Immature natural killer cell (primary cell): ENCODE data around the gene EPHA2. TPM values are rescaled to one million over a fixed set of nuclear protein-coding genes. Genes with fewer than 3 reads are reported as not detected.
"Not testable (repeated sequence)": the region's sequence is repeated elsewhere in the genome, so short reads cannot be mapped to it uniquely, and the experiment has no call there.

ENCODE experiments used
- DNase-seq, 3 donors: peaks; one replicate each; pipeline ENCODE4 v3.0.0; 2022; ENCODE audit warnings: mixed read lengths in 1 of 3
- H3K27ac Mint-ChIP-seq, 6 donors: one replicate each; pipeline ENCODE4 v1.8.0; 2020; ENCODE audit warnings: mixed read lengths in 6 of 6, mild to moderate bottlenecking in 5 of 6, inconsistent platforms in 4 of 6, moderate library complexity in 3 of 6
- H3K27me3 Mint-ChIP-seq, 3 donors: one replicate each; pipeline ENCODE4 v1.8.0; 2020 to 2021; ENCODE audit warnings: low read depth in 3 of 3, mild to moderate bottlenecking in 3 of 3, mixed read lengths in 3 of 3, moderate library complexity in 3 of 3, inconsistent platforms in 1 of 3
- H3K36me3 Mint-ChIP-seq, 3 donors: one replicate each; pipeline ENCODE4 v1.8.0; 2020; ENCODE audit warnings: mixed read lengths in 3 of 3, inconsistent platforms in 2 of 3, mild to moderate bottlenecking in 2 of 3
- H3K4me1 Mint-ChIP-seq, 2 donors: one replicate each; pipeline ENCODE4 v1.8.0; 2020; ENCODE audit warnings: inconsistent platforms in 2 of 2, mild to moderate bottlenecking in 2 of 2, mixed read lengths in 2 of 2, moderate library complexity in 1 of 2
- H3K4me3 Mint-ChIP-seq, 5 donors: one replicate each; pipeline ENCODE4 v1.8.0; 2020; ENCODE audit warnings: mild to moderate bottlenecking in 5 of 5, mixed read lengths in 5 of 5, inconsistent platforms in 3 of 5, moderate library complexity in 3 of 5
- H3K9me3 Mint-ChIP-seq, 6 donors: one replicate each; pipeline ENCODE4 v1.8.0; 2020; ENCODE audit warnings: mild to moderate bottlenecking in 6 of 6, mixed read lengths in 6 of 6, inconsistent platforms in 4 of 6, moderate library complexity in 3 of 6
- polyA plus RNA-seq, 3 donors: library from polyadenylated mRNA; unstranded; fragments of 300-500 nt; fragmentation: Illumina TruSeq; gene quantifications; one replicate each; pipeline ENCODE4 v1.2.3, GENCODE V29; 2021

The EPHA2 gene
- not detected for polyA plus RNA-seq

DNA sequence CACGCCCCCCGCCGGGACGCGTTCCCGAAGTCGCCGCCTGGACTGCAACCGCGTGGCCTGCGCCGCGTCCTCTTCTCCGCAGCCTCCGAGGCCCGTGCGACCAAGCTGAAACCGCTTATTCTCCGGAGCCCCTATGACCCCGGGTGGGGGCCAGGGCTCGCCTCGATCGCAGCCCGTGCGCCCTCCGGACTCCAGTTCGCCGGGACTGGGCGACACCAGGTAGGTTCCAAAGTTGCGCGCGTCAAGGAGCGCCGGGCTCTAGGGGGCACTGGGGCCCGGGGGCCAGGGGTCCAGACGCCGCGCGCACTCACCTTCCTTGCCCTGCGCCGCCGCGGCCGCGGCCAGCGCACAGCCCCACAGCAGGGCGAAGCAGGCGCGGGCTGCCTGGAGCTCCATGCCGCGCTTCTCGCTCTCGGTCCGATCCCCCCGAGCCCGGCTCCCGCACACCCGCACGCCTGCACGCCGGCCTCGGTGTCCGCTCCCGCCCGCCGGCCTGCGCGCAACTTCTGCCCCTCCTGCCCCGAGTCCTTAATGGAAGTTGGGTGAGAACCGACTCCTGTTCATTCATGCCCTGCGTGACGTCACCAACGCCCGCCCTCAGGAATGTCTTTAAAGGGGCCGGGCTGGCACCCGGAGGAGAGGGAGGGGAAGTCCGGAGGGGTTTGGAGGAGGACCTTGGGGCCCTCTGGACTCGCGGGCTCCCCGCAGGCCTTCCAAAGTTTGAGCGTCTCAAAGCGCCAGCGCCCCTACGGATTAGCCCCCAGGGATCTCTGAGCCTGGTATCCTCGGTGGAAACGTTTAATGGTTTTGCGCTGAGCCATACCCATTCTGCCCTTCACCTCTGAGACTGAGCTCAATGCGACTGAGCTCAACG, at the start of gene EPHA2:
TSS of gene EPHA2 (minus strand) at position 533 of the 874 bp plus-strand sequence. CDS start at position 396, 137 bp downstream.
- Mint-ChIP-seq H3K36me3 (no peaks in the 10 kb centered on the region), H3K4me3 (peak within 1 kb of the TSS; percentile 40 to 75 (median 67)), H3K4me1 (peaks cover 35 to 43% of the 10 kb centered on the region in 2 donors), H3K27ac (peak within 1 kb of the TSS in 1 of 6 donors; percentile 17), H3K27me3 (peaks cover 10 to 20% (median 13%) of the 10 kb centered on the region in 3 donors), H3K9me3 (no peaks in the 10 kb centered on the region)
- no peak for DNase-seq

DNA sequence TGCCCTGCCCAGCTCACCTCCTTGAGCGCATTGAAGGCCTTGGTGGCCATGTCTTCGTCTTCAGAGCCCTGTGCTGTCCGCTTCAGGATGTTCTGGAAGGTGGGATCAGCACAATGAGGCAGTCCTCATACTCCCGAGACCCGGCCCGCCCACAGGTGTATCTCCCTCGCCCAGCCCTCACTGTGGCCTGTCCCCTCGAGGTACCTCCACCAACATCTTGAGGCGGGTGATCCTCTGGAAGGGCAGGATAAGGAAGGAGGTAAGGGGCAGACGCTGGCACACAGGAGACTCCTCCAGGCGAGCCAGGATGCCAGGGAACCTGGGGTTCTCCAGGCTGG, 49.4 kb upstream of the EPHA2 start:
- H3K27me3 Mint-ChIP-seq: peaks cover 0 to 6% (median under 1%) of the 10 kb centered on the region in 3 donors
- H3K36me3 Mint-ChIP-seq: peaks cover 3 to 14% (median 11%) of the 10 kb centered on the region in 3 donors
- H3K9me3 Mint-ChIP-seq: no peaks in the 10 kb centered on the region
- H3K4me1 Mint-ChIP-seq: peaks cover 7 to 9% of the 10 kb centered on the region in 2 donors
- H3K27ac Mint-ChIP-seq: peak overlapping the region in 2 of 6 donors; percentile 22 to 24
- DNase-seq: no peak
- H3K4me3 Mint-ChIP-seq: peak overlapping the region in 3 of 5 donors; percentile 2 to 30 (median 9)

DNA sequence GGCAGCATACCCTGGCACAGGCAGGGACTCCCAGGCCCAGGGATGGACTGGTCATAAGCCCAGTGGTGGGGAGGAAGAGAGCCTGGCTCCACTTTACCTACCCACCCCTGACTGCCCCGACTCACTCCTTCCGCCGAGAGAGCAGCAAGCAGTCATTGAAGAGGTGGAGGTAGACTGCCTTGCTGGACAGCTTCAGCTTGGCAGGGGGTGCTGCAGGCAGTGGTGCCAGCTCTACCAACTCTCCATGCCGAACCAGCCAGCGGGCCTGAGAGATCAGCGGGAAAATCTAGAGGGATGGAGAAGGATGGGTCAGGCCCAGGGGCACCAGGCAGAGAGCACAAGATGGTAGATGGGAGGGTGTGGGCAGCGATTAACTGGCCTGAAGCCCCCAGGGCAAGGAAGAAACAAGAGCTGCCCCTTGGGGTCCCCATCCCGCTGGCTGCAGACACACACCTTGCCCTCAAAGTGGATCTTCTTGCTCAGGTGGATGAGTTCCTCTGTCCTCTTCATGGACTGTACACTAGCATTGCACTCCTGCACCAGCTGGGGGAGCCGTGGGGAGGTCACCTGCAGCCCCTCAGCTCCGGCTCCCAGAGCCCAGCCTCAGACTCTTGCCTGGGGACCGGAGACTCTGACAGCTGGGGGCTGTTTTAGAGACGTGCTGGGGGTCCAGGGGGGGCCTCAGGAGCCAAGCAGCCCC, 48.9 kb upstream of the EPHA2 start:
- Mint-ChIP-seq H3K36me3 (peaks cover 3 to 14% (median 11%) of the 10 kb centered on the region in 3 donors), H3K27ac (peak overlapping the region in 4 of 6 donors; percentile 36 to 76 (median 53)), H3K4me3 (peak overlapping the region in 3 of 5 donors; percentile 30 to 64 (median 64)), H3K27me3 (peaks cover 0 to 6% (median 0%) of the 10 kb centered on the region in 3 donors), H3K4me1 (peaks cover 7 to 9% of the 10 kb centered on the region in 2 donors), H3K9me3 (no peaks in the 10 kb centered on the region)
- no peak for DNase-seq

DNA sequence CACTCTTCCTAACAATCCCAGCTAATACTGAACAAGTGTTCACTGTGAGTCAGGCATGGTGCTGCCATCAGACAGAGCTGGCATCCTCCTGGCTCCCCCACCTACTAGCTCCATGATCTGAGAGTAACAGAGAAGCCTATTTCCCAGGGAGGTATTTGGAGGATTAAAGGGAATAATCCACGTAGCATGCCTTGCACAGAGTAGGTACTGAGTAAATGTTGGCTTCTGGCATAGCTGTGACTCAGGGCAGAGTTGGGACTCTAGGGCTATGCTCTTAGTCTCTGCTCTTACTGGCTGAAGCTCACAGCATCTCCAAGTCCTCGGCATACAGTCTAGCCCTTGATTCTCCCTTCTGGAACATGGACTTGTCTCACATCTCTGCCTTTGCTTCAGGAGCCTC, 48.3 kb upstream of the EPHA2 start:
- DNase-seq: no peak
- Mint-ChIP-seq H3K27ac (peak overlapping the region in 4 of 6 donors; percentile 23 to 81 (median 64)), H3K27me3 (peaks cover 0 to 7% (median 0%) of the 10 kb centered on the region in 3 donors), H3K4me3 (no peak overlapping the region), H3K4me1 (peaks cover 7 to 9% of the 10 kb centered on the region in 2 donors), H3K36me3 (peaks cover 3 to 14% (median 11%) of the 10 kb centered on the region in 3 donors), H3K9me3 (no peaks in the 10 kb centered on the region)

DNA sequence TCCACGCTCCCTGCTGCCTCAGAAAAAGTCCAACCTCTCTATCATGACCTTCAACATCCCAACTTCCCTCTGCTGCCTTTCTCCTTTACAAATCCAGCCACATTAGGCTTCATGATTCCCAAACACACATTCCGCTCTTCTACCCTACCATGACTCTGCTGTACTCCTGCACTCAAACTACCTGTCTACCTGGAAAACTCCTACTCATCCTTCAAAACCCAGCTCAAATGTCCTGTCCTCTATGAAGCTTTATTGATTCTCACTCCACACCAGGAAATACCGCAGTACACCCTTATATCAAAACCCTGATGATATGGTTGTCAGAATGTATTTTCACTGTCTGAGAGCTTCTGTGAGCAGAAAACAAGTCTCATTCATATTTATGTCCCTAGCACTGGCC, 47.7 kb upstream of the EPHA2 start:
- Mint-ChIP-seq H3K4me1 (peaks cover 7 to 9% of the 10 kb centered on the region in 2 donors), H3K36me3 (peaks cover 3 to 14% (median 11%) of the 10 kb centered on the region in 3 donors), H3K27me3 (peaks cover 0 to 7% (median 0%) of the 10 kb centered on the region in 3 donors), H3K4me3 (no peak overlapping the region), H3K9me3 (no peaks in the 10 kb centered on the region), H3K27ac (no peak overlapping the region)
- no peak for DNase-seq

DNA sequence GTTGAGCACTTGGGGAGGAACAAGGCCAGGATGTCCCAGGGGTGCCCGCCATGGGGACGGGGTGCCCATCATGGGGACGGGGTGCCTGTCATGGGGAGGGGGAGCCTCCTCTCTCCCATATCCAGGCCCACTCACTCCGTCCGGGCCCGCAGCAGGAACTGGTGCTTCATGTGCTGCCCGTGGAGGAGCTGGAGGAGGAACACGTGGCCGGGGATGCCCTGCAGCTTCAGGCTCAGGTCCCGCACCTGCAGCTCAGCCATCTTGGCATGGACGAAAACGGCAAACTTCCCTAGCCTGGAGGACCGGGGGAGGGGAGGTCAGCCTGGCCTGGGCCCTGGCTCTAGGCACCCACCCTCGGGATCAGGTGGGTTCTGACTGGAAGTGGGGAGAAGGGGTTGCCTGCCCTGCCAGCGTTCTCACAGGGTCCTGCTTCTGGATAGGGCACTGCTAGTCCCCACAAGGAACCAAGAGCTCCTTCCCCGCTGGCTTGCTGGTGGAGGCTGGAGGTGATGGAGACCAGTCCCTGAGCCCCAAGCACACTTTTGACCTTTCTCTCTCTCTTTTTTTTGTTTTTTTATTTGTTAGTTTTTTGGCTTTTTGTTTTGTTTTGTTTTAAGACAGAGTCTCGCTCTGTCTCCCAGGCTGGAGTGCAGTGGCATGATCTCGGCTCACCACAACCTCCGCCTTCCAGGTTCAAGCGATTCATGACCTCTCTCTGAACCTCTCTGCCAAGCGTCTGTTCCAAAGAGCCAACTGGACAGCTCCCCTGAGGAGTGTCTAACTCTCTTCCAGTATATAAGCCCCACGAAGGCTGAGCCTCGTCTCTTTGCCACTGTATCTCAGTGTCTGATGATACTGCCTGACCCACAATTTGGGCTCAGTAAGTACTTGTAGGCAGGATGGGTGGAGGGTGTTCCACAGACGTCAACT, 46.7 kb upstream of the EPHA2 start:
- Mint-ChIP-seq H3K4me1 (peaks cover 7 to 9% of the 10 kb centered on the region in 2 donors), H3K27ac (peak overlapping the region in 1 of 6 donors; percentile 62), H3K4me3 (no peak overlapping the region), H3K27me3 (peaks cover 0 to 7% (median 0%) of the 10 kb centered on the region in 3 donors), H3K9me3 (no peaks in the 10 kb centered on the region), H3K36me3 (peaks cover 3 to 14% (median 11%) of the 10 kb centered on the region in 3 donors)
- DNase-seq: no peak

DNA sequence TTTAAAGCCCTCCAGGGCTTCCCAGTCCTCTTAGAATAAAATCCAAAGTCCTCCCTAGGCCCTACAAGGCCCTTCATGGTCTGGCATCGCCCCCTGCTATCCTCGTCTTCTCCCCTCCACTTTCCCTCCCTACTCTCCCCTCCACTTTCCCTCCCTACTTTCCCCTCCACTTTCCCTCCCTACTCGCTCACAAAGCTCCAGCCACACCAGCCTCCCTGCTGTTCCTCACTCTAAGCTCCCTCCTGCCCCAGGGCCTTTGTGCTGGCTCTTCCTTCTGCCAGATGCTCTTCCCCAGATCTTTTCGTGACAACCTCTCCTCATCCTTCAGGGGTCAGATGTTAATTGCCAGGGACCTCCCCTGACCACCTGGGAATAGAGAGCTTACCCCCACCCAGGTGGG, 43.8 kb upstream of the EPHA2 start:
- H3K9me3 Mint-ChIP-seq: no peaks in the 10 kb centered on the region

DNA sequence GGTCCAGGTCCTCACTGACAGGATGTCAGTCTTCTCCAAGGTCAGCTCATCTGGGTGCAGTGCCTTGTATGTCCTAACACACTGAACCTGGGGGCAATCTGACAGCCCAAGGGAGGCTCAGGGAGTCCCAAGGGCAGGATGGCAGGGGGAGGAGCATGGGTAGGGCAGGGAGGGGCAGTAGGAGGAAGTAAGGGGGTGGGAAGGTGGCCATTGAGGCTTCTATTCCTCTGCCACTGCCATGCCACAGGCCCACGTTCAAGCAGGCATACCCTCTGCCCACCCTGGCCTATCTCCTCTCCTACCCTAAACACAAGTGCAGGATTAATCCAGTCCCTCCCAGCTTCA, 43.3 kb upstream of the EPHA2 start:
- Mint-ChIP-seq H3K27ac (peak overlapping the region in 3 of 6 donors; percentile 12 to 32 (median 14)), H3K4me3 (no peak overlapping the region), H3K4me1 (no peaks in the 10 kb centered on the region), H3K36me3 (peaks cover 3 to 16% (median 11%) of the 10 kb centered on the region in 3 donors), H3K27me3 (peaks cover 0 to 1% (median 0%) of the 10 kb centered on the region in 3 donors), H3K9me3 (no peaks in the 10 kb centered on the region)
- DNase-seq: no peak

More for the DNA sequence above, 43.8 kb upstream of the EPHA2 start:
- Mint-ChIP-seq H3K4me1 (no peaks in the 10 kb centered on the region), H3K27me3 (peaks cover 0 to 3% (median 0%) of the 10 kb centered on the region in 3 donors), H3K4me3 (no peak overlapping the region), H3K27ac (no peak overlapping the region), H3K36me3 (peaks cover 3 to 18% (median 11%) of the 10 kb centered on the region in 3 donors)
- DNase-seq: no peak

DNA sequence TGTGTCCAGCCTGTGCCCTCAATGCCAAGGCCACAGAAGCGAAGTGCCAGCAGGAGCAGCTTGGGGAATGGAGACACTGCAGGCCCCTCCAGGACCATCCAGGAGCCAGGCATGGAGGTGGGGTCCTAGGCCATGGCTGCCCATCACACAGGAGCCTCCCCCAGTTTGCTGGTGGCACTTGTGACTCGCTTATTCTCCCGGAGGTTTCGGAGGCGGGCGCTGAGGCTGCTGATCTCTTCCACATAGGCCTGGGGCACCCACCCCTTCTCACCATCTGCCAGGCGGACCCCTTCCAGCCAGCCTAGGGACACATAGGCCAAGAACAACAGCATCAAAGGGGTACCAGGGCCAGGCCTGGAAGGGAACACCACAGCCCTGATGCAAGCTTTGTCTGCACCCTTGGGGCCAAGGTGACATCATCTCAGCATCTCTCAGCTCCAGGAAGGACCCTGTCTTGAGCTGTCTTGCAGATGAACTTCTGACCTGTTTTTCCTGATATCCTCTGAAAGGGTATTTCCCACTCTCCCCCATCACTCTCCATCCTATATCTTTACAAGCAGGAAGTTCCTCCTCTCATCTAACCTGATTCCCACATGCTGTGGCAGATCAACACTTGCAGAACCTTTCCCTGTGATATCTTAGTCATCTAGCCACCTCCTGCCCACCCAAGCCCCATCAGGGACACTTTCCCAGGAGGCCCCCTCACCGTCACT, 42.7 kb upstream of the EPHA2 start:
- Mint-ChIP-seq H3K9me3 (no peaks in the 10 kb centered on the region), H3K36me3 (peaks cover 3 to 13% (median 10%) of the 10 kb centered on the region in 3 donors), H3K4me1 (no peaks in the 10 kb centered on the region), H3K27me3 (peaks cover 0 to 1% (median 0%) of the 10 kb centered on the region in 3 donors), H3K27ac (peak overlapping the region in 3 of 6 donors; percentile 12 to 47 (median 14)), H3K4me3 (no peak overlapping the region)
- DNase-seq: no peak

DNA sequence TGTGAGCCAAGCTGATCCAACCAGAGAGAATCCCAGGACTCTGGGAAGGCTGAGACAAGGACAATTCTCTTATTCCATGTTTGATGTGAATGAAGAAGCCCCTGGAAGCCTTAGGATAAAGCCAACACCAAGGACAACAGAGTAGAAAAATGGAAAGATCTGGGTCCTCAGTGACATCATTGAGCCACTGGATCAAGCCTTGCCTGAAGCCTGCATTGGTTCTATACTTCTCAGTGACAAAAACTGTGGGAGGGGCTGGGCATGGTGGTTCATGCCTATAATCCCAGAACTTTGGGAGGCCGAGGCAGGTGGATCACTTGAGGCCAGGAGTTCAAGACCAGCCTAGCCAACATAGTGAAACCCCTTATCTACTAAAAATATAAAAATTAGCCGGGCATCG, 41.0 kb upstream of the EPHA2 start:
- Mint-ChIP-seq H3K4me1 (no peaks in the 10 kb centered on the region), H3K4me3 (no peak overlapping the region), H3K27ac (no peak overlapping the region), H3K36me3 (peaks cover 0 to 4% (median 0%) of the 10 kb centered on the region in 3 donors), H3K27me3 (peaks cover 0 to 1% (median 0%) of the 10 kb centered on the region in 3 donors), H3K9me3 (no peaks in the 10 kb centered on the region)
- no peak for DNase-seq

DNA sequence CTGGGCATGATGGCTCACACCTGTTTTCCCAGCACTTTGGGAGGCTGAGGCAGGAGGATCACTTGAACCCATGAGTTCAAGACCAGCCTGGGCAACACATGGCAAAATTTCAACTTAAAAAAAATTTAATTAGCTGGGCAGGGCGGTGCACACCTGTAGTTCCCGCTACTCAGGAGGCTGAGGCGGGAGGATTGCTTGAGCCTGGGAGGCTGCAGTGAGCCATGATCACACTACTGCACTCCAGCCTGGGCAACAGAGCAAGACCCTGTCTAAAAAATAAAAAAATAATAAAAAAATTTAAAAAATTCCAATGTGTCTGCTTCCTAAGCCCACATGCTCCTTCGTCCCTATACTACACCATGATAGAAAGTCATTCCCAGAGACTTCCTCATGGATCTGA, 40.3 kb upstream of the EPHA2 start:
- H3K27ac Mint-ChIP-seq, H3K4me1 Mint-ChIP-seq, H3K36me3 Mint-ChIP-seq, H3K27me3 Mint-ChIP-seq, DNase-seq, H3K4me3 Mint-ChIP-seq, H3K9me3 Mint-ChIP-seq: not testable (repeated sequence)

DNA sequence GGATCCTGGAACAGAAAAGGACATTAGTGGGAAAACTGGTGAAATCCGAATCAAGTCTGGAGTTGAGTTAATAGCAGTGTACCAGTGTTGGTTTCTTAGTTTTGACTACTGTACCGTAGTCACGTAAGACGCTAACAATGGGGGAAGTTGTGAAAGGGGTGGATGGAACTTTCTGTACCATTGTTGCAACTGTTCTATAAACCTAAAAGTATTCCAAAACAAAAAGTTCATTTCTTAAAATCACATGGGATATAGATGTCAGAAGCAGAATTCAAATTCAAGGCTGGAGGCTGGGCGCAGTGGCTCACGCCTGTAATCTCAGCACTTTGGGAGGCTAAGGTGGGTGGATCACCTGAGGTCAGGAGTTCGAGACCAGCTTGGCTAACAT, 39.6 kb upstream of the EPHA2 start:
- no peaks in the 10 kb centered on the region for H3K9me3 Mint-ChIP-seq
- H3K27me3 Mint-ChIP-seq: peaks cover 0 to 1% (median under 1%) of the 10 kb centered on the region in 3 donors
- no peak overlapping the region for H3K4me3 Mint-ChIP-seq
- no peak overlapping the region for H3K27ac Mint-ChIP-seq
- H3K4me1 Mint-ChIP-seq: no peaks in the 10 kb centered on the region
- peaks cover 0 to 4% (median 0%) of the 10 kb centered on the region in 3 donors for H3K36me3 Mint-ChIP-seq
- no peak for DNase-seq
